GM23248 (cell line): ENCODE data around the gene PHB1.

ENCODE experiments used
- EZH2 ChIP-seq: fragments of 200-600 bp; sonication (generic); IDR thresholded peaks from 2 replicates; pipeline ENCODE4 v1.6.1; 2018; ENCODE audit warnings: antibody characterized with exemption, mild to moderate bottlenecking; ENCODE audit not compliant: insufficient read depth, poor library complexity, severe bottlenecking
- EZH2phosphoT487 ChIP-seq: fragments of 200-600 bp; sonication (generic); IDR thresholded peaks from 2 replicates; pipeline ENCODE4 v1.6.1; 2018; ENCODE audit warnings: antibody characterized with exemption, moderate library complexity, mild to moderate bottlenecking, low read depth; ENCODE audit not compliant: insufficient read depth

DNA sequence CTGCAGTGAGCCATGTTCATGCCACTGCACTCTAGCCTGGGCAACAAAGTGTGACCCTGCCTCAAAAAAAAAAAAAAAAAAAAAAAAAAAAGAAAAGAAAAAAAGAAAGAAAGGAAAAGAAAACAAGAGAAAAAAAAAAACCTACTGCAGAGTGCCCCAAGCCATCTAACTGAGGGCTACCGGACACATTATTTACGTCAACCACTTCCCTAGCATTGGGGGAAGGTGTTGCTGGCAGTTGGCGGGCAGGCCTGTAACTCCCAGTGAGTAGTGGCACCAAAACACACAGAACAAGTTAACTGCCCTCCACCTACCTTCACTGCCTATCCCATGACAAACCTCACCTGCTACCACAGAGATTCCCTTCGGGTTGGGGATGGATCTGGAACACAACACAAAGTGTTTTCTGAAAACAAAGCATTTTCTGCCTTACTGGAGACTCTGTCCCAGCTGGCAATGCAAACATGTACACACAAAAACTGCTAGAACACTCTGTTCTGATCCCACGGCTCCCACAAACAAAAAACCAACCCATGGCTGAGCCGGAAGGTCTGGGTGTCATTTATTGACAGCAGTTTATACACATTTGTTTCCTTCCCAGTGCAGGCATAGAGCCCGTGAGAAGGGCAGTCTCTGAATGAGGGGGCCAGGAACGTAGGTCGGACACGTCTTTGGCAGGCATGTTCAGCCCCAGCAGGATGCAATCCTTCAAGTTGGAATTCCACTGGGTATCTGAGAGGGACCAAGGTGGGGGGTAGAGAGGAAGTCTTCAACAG, 11.0 kb downstream of the PHB1 start:
- TF ChIP-seq EZH2phosphoT487 (no peak), EZH2 (no peak)
